Natural killer cell (primary cell): ENCODE measurements around the gene MOB2. TPM values are rescaled to one million over a fixed set of nuclear protein-coding genes. Genes with fewer than 3 reads are reported as not detected.

Experiments used
- ATAC-seq, 3 donors: fragments of 150-1000 bp in 2 of 3; fragments of 200-7000 bp in 1 of 3; cut with Tn5 transposase; 1 replicate in 1 of 3; 2 replicates in 2 of 3; pipeline ENCODE4 v1.10.0; 2021; ENCODE audit warnings: mild to moderate bottlenecking in 2 of 3, moderate library complexity in 2 of 3
- DNase-seq, 2 donors: peaks; one replicate each; pipeline versions ENCODE4 v3.0.0 to v3.0.0-alpha.2; 2013 to 2021; ENCODE audit warnings: mixed read lengths in 1 of 2
- H3K27ac ChIP-seq: one replicate; pipeline ENCODE4 v1.5.1; 2013; ENCODE audit warnings: mild to moderate bottlenecking, low read length
- H3K27me3 ChIP-seq: one replicate; pipeline ENCODE4 v1.6.1; 2013; ENCODE audit warnings: low read length; ENCODE audit not compliant: control insufficient read depth, insufficient read depth
- H3K36me3 ChIP-seq: one replicate; pipeline ENCODE4 v1.6.1; 2013; ENCODE audit warnings: low read length; ENCODE audit not compliant: control insufficient read depth, insufficient read depth
- H3K4me1 ChIP-seq: one replicate; pipeline ENCODE4 v1.6.1; 2013; ENCODE audit warnings: low read length; ENCODE audit not compliant: control insufficient read depth, insufficient read depth
- H3K4me3 ChIP-seq: one replicate; pipeline ENCODE4 v1.5.1; 2013; ENCODE audit warnings: low read length
- H3K9me3 ChIP-seq: one replicate; pipeline ENCODE4 v1.6.1; 2013; ENCODE audit warnings: low read length; ENCODE audit not compliant: control insufficient read depth, insufficient read depth
- H3K27ac Mint-ChIP-seq, 2 donors: one replicate each; pipeline ENCODE4 v1.8.0; 2022; ENCODE audit warnings: mild to moderate bottlenecking in 2 of 2, mixed read lengths in 2 of 2, moderate library complexity in 1 of 2
- H3K27me3 Mint-ChIP-seq, 2 donors: one replicate each; pipeline ENCODE4 v1.8.0; 2022; ENCODE audit warnings: low read depth in 2 of 2, mixed read lengths in 2 of 2
- H3K36me3 Mint-ChIP-seq: one replicate; pipeline ENCODE4 v1.8.0; 2022; ENCODE audit warnings: mixed read lengths
- H3K4me1 Mint-ChIP-seq, 2 donors: one replicate each; pipeline ENCODE4 v1.8.0; 2022; ENCODE audit warnings: mixed read lengths in 2 of 2
- H3K4me3 Mint-ChIP-seq: one replicate; pipeline ENCODE4 v1.8.0; 2022; ENCODE audit warnings: mild to moderate bottlenecking, moderate library complexity, mixed read lengths
- H3K9me3 Mint-ChIP-seq, 2 donors: one replicate each; pipeline ENCODE4 v1.8.0; 2022; ENCODE audit warnings: mixed read lengths in 2 of 2
- WGBS: methylation state at CpG from one replicate; pipeline ENCODE4 v1.1.7; 2013; ENCODE audit warnings: missing lambda C conversion rate; ENCODE audit not compliant: insufficient coverage; 5-methylcytosine and 5-hydroxymethylcytosine counted together
- intact Hi-C: fragments of 100-400 bp; cut with micrococcal nuclease; formaldehyde crosslinking; loops from one replicate; pipeline ENCODE4 v1.14.2; 2022
- total RNA-seq, 4 donors: library from RNA; stranded (reverse); fragments of 120-200 nt in 1 of 4; gene quantifications; one replicate each; pipeline versions ENCODE4 v1.2.3 to v1.2.4, GENCODE V29; 2013 to 2022
- TF ChIP-seq, protein P1 (sequence below): fragments of 200-600 bp; IDR thresholded peaks from one replicate; pipeline ENCODE4 v1.8.0; 2022; ENCODE audit warnings: antibody characterized with exemption

Gene MOB2
- total RNA-seq, 3 donors from 2014 or later (not counting 1 experiment from before 2014, with no cell fraction given), result 61.9 to 79.6 (median 78.5) TPM

DNA sequence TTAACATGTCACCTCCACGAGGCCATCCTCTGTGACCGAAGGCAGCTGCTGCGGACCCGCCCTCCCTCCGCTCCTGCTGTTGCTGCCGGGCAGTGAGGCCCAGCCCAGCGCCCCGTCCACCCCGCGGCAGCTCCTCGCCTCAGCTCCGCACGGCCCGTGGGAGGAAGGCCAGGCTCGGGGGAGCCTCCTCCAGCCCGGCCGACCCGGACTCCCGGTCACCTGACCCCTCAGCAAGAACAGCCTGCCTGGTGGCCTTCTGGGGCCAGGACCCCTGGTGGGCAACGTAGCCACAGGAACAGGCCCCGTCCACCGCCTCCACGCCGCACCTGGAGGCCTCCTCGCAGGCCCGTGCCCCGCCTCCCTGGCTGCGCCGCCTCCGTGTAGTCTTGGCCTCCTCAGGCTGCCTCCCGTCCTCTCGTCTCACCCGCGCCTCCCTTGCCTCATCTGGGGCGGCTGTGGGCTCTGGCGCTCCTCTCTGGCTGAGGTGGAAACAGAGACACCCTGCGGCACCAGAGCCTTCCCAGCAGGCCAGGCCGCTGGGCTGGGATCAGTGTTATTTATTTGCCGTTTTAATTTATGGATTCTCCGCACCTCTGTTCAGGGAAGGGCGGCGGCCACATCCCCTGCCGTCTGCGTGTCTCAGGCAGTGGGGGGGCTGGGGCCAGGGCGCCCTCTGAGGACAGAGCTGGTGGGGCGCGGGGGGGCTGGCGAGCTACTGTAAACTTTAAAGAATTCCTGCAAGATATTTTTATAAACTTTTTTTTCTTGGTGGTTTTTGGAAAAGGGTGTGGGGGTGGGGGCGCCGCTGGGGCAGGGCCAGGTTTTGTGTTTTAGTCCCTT lies 25.4 kb downstream of the MOB2 start:
- no peak for ATAC-seq
- H3K9me3 Mint-ChIP-seq, result no peaks in the 10 kb centered on the region
- Histone ChIP-seq H3K4me3 (no peak overlapping the region), H3K4me1 (no peaks in the 10 kb centered on the region), H3K36me3 (no peaks in the 10 kb centered on the region), H3K9me3 (no peaks in the 10 kb centered on the region), H3K27ac (no peak overlapping the region), H3K27me3 (no peaks in the 10 kb centered on the region)
- 96% methylated on average over 48 of the region's 50 CpGs for WGBS
- H3K4me3 Mint-ChIP-seq, result no peak overlapping the region
- intact Hi-C loops, result no loop called here
- TF ChIP-seq, protein P1, sequence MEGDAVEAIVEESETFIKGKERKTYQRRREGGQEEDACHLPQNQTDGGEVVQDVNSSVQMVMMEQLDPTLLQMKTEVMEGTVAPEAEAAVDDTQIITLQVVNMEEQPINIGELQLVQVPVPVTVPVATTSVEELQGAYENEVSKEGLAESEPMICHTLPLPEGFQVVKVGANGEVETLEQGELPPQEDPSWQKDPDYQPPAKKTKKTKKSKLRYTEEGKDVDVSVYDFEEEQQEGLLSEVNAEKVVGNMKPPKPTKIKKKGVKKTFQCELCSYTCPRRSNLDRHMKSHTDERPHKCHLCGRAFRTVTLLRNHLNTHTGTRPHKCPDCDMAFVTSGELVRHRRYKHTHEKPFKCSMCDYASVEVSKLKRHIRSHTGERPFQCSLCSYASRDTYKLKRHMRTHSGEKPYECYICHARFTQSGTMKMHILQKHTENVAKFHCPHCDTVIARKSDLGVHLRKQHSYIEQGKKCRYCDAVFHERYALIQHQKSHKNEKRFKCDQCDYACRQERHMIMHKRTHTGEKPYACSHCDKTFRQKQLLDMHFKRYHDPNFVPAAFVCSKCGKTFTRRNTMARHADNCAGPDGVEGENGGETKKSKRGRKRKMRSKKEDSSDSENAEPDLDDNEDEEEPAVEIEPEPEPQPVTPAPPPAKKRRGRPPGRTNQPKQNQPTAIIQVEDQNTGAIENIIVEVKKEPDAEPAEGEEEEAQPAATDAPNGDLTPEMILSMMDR, result no peak
- H3K4me1 Mint-ChIP-seq, result peaks cover 0 to 8% of the 10 kb centered on the region in 2 donors
- DNase-seq, result no peak
- H3K27me3 Mint-ChIP-seq, result no peaks in the 10 kb centered on the region
- H3K27ac Mint-ChIP-seq, result no peak overlapping the region
- H3K36me3 Mint-ChIP-seq, result no peaks in the 10 kb centered on the region

- ATAC-seq, result no peak
- Histone ChIP-seq H3K4me3 (no peak overlapping the region), H3K4me1 (peaks cover 6% of the 10 kb centered on the region), H3K27ac (no peak overlapping the region), H3K9me3 (no peaks in the 10 kb centered on the region), H3K27me3 (no peaks in the 10 kb centered on the region), H3K36me3 (no peaks in the 10 kb centered on the region)
- intact Hi-C loops, result no loop called here
- no peak overlapping the region for H3K27ac Mint-ChIP-seq
- 94% methylated on average over 35 of the region's 44 CpGs for WGBS
- H3K4me1 Mint-ChIP-seq, result peaks cover 0 to 10% of the 10 kb centered on the region in 2 donors
- TF ChIP-seq, protein P1, result no peak
- H3K9me3 Mint-ChIP-seq, result no peaks in the 10 kb centered on the region
- no peaks in the 10 kb centered on the region for H3K27me3 Mint-ChIP-seq
- no peak for DNase-seq
- no peak overlapping the region for H3K4me3 Mint-ChIP-seq
- no peaks in the 10 kb centered on the region for H3K36me3 Mint-ChIP-seq
Observed at GRCh38 chr11:1460396-1460985, 26.1 kb downstream of the MOB2 start.

GRCh38 chr11:1459764-1460395 lies 26.7 kb downstream of the MOB2 start:
- Histone ChIP-seq H3K27me3 (no peaks in the 10 kb centered on the region), H3K4me1 (peaks cover 6% of the 10 kb centered on the region), H3K9me3 (no peaks in the 10 kb centered on the region), H3K27ac (no peak overlapping the region), H3K4me3 (no peak overlapping the region), H3K36me3 (no peaks in the 10 kb centered on the region)
- ATAC-seq, result no peak
- no peak overlapping the region for H3K27ac Mint-ChIP-seq
- H3K9me3 Mint-ChIP-seq, result no peaks in the 10 kb centered on the region
- TF ChIP-seq, protein P1, result no peak
- peaks cover 0 to 10% of the 10 kb centered on the region in 2 donors for H3K4me1 Mint-ChIP-seq
- H3K4me3 Mint-ChIP-seq, result no peak overlapping the region
- intact Hi-C loops, result no loop called here
- no peaks in the 10 kb centered on the region for H3K36me3 Mint-ChIP-seq
- DNase-seq, result no peak
- no peaks in the 10 kb centered on the region for H3K27me3 Mint-ChIP-seq
- WGBS, result 85% methylated on average over 29 of the region's 29 CpGs
